Effector memory CD8-positive, alpha-beta T cell (primary cell): Measurements from ENCODE around the gene CYRIA.

Experiments
- ATAC-seq: fragments of 150-1000 bp; cut with Tn5 transposase; replicated peaks from 2 replicates; pipeline ENCODE4 v1.10.0; 2021; ENCODE audit warnings: mild to moderate bottlenecking, moderate library complexity
- DNase-seq, 3 experiments: peaks; one replicate each; pipeline ENCODE4 v3.0.0; 2021
- H3K27ac Mint-ChIP-seq, 2 donors: one replicate each; pipeline ENCODE4 v1.8.0; 2022; ENCODE audit warnings: mild to moderate bottlenecking in 2 of 2, mixed read lengths in 2 of 2, moderate library complexity in 2 of 2
- H3K27me3 Mint-ChIP-seq, 2 donors: one replicate each; pipeline ENCODE4 v1.8.0; 2022; ENCODE audit warnings: mixed read lengths in 2 of 2
- H3K36me3 Mint-ChIP-seq: one replicate; pipeline ENCODE4 v1.8.0; 2022; ENCODE audit warnings: mild to moderate bottlenecking, moderate library complexity, mixed read lengths; ENCODE audit not compliant: insufficient read depth
- H3K4me1 Mint-ChIP-seq, 2 donors: one replicate each; pipeline ENCODE4 v1.8.0; 2022; ENCODE audit warnings: low read depth in 2 of 2, mixed read lengths in 2 of 2
- H3K4me3 Mint-ChIP-seq, 2 donors: one replicate each; pipeline ENCODE4 v1.8.0; 2022; ENCODE audit warnings: mild to moderate bottlenecking in 2 of 2, mixed read lengths in 2 of 2, moderate library complexity in 2 of 2
- H3K9me3 Mint-ChIP-seq, 2 donors: one replicate each; pipeline ENCODE4 v1.8.0; 2022; ENCODE audit warnings: mixed read lengths in 2 of 2

Gene CYRIA

DNA sequence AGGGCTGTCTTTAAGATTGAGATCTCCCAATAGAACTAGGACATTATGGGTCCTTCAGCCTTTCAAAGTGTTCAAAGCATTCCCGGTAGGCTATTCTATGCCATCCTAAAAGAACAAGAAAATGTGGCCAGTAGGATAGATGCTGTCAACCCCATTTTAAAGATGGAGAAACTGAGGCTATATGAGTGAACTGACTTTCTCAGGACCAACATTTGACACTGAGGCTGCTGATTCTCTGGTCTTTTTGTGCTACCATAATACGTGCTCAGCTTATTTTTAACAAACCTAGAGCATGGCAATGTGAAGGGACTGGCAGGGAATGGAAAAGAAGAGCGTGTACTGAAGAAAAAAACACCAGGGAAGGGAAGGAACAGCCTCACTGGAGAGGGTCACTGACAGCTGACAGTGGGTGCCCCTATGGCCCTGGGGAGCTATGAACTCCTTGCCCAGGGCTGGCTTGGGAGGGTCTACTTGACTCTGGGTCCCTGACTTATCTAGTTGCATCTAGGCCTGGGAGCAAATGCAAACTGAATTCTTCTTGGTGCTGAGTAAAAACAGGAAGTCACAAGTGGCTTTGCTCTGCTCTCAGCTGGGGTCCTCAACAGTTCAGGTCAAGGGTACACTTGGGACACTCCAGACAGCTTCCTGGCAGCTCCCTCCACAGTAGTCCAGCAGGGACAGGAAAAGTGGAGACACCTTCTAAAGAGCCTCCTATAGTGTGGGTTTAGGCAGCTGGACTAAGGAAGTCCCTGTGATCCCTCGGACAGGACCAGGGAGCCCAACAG, 2.3 kb downstream of the CYRIA start:
- Mint-ChIP-seq H3K4me1 (peaks cover 39 to 49% of the 10 kb centered on the region in 2 donors), H3K27me3 (peaks cover 8 to 40% of the 10 kb centered on the region in 2 donors), H3K36me3 (peaks cover 18% of the 10 kb centered on the region), H3K27ac (peak overlapping the region; percentile 89 to 94), H3K9me3 (no peaks in the 10 kb centered on the region), H3K4me3 (peak overlapping the region; percentile 88 to 92)
- ATAC-seq (peak; percentile 13), DNase-seq (no peak)

DNA sequence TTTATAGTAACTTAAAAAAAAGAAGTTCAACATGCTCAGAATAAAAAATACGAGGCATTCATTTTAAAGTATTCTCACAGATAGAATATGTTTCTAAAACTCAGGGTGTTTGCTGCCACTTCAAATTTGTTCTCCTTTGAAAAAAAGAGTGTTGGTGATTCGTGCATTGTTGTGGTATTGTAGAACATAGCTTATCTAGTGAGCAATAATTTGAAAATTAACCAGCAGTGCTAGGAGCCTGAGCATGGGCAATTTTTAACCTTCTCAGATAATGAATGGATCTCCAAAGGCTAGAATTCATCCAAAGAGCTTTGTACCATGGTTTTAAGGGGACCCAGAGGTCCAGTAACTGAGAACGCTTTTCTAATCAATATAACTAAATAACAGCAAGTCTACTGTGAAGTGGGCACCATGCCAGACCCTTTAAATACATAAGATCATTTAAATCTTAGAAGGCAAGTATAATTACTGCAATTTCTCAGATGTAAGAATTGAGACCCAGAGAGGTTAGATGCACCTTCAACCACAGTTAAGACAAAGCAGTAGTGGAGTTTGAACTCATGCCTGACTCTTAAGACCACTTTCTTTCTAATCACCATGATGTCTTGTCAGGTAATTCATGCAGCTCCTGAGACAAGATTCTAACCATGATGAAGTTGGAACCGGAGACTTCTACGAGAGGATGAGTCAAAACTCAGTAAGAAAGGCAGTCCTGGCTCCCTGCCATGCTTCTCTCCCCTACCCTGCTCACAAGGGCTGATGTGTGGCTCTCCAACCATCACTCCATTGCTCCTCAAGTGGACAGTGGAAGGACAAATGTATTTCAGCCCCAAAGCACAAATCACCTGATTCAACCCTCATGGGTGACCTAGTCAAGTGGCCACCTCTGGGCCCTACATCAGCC, 3.4 kb downstream of the CYRIA start:
- Mint-ChIP-seq H3K27me3 (peaks cover 8 to 37% of the 10 kb centered on the region in 2 donors), H3K4me3 (peak overlapping the region; percentile 31 to 92)

DNA sequence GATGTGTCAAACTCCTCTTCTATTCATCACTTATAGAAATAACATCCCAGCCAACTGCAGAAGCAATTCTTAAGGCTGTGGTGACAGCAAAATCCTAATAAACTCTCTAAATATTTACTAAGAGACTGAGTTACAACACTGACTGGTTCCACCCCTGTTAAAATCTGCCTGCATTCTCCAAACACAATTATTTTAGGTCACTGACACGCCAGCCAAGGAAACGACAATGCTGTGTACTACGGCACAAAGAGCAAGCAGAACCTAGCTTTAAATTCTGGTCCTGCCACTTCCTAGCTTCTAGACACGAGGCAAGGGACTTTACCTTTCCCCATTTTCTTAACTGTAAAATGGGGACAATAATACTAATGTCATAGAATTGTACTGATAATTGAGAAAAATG, 4.1 kb downstream of the CYRIA start:
- H3K36me3 Mint-ChIP-seq, result peaks cover 17% of the 10 kb centered on the region

More for the DNA sequence above, 3.4 kb downstream of the CYRIA start:
- H3K4me1 Mint-ChIP-seq, result peaks cover 39 to 49% of the 10 kb centered on the region in 2 donors
- no peak overlapping the region for H3K27ac Mint-ChIP-seq
- ATAC-seq (no peak), DNase-seq (no peak)
- H3K36me3 Mint-ChIP-seq, result peaks cover 18% of the 10 kb centered on the region
- H3K9me3 Mint-ChIP-seq, result no peaks in the 10 kb centered on the region

DNA sequence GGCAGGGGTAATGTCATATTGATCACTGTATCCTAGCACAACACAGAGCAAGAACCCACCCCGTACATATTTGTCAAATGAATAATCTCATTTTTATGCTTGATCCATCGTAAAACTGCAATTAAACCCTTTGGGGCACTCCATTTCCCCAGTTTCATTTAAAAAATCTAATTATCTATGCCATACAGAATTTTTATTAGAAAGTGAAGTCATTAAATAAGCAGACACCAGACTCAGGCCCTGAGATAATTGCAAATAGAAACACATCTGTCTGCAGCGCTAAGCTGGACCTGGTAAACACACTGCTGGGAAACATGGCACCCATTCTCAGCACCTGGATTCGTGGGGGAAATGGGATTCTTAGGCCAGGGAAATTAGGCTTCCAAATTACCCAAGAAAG, 5.1 kb downstream of the CYRIA start:
- H3K4me1 Mint-ChIP-seq, result peaks cover 36 to 47% of the 10 kb centered on the region in 2 donors
- H3K27ac Mint-ChIP-seq, result no peak overlapping the region
- DNase-seq (no peak), ATAC-seq (no peak)
- no peak overlapping the region for H3K4me3 Mint-ChIP-seq
- H3K27me3 Mint-ChIP-seq, result peaks cover 0 to 21% of the 10 kb centered on the region in 2 donors
- H3K9me3 Mint-ChIP-seq, result no peaks in the 10 kb centered on the region
- H3K36me3 Mint-ChIP-seq, result peaks cover 10% of the 10 kb centered on the region

More for the DNA sequence above, 4.1 kb downstream of the CYRIA start:
- Mint-ChIP-seq H3K27me3 (peaks cover 7 to 30% of the 10 kb centered on the region in 2 donors), H3K27ac (peak overlapping the region in 1 of 2 donors; percentile 36), H3K4me3 (no peak overlapping the region), H3K9me3 (no peaks in the 10 kb centered on the region), H3K4me1 (peaks cover 39 to 49% of the 10 kb centered on the region in 2 donors)
- DNase-seq (no peak), ATAC-seq (no peak)

DNA sequence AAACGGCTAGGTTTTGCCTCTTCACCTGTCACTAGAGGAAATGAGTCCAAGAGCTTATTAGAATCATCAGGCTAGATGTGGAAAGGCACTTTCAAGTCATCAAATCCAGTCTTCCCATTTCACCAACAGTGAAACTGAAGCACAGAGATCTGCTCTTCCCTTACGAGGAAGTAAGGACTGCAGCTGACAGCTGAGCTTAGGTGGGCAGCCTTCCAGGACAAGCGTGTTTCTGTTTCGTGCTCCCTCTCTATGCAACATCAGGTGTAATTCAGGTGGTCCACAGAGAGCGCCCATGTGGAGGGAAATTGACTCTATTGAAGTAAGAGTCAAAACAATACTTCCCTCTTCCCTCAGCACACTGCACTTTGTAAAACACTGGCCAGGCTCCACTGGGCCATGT, 5.5 kb downstream of the CYRIA start:
- Mint-ChIP-seq H3K4me1 (peaks cover 34 to 49% of the 10 kb centered on the region in 2 donors), H3K4me3 (no peak overlapping the region), H3K27me3 (peaks cover 0 to 16% of the 10 kb centered on the region in 2 donors), H3K27ac (no peak overlapping the region), H3K36me3 (peaks cover 8% of the 10 kb centered on the region), H3K9me3 (no peaks in the 10 kb centered on the region)
- DNase-seq (no peak), ATAC-seq (no peak)

DNA sequence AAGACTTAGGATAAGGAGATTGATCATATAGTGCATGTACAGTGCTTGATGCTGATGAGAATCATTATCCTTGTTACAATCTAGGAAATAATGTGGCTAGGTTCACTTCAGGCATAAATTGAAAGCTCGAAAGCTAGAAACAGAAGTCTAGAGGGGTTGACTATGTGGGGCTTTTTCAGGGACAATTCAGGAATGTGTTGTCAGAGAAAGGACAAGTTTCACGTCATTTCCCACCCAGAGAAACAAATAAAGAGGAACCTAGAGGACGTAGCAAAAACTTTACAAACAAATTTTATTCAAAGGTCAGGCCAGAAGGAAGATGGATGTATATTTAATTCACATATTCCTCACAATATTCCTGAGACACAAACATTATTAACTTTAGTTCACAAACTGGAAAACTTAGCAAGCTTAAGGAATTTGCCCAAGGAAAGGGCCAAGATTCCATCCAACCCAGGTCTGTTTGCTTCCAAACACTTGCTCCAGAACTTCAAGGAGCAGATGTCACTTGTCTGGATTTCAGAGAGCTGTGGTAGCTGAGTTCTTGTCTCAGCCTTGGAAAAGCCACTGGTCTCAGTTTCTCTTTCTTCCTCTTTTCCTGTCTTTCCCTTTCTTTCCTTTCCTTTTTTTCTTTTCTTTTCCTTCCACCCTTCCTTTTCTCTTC, 7.4 kb downstream of the CYRIA start:
- Mint-ChIP-seq H3K9me3 (no peaks in the 10 kb centered on the region), H3K4me3 (no peak overlapping the region), H3K27me3 (no peaks in the 10 kb centered on the region), H3K36me3 (peaks cover 2% of the 10 kb centered on the region), H3K4me1 (peaks cover 18 to 42% of the 10 kb centered on the region in 2 donors), H3K27ac (peak overlapping the region in 1 of 2 donors; percentile 49)
- ATAC-seq (no peak), DNase-seq (no peak)

DNA sequence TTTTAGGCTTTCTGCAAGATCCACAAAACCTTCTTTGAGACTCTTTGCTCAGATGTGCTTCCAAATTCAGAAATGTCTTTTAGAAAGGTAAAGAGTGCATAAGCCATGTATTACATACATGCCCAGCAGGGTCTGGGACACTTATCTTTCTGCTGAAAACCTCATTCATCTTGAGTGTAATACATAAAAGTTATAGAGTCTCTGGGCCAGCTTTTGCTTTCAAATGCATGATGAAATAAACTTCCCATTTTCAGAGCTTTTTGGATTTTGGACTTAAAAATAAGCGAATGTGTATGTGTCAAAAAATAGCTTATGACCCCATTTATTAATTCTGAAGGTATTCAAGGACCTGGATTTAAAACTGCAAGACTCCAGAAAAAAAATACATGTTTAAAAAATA, 8.0 kb downstream of the CYRIA start:
- Mint-ChIP-seq H3K27ac (no peak overlapping the region), H3K36me3 (peaks cover 2% of the 10 kb centered on the region), H3K4me3 (no peak overlapping the region), H3K4me1 (peaks cover 17 to 36% of the 10 kb centered on the region in 2 donors), H3K27me3 (no peaks in the 10 kb centered on the region), H3K9me3 (no peaks in the 10 kb centered on the region)
- ATAC-seq (no peak), DNase-seq (no peak)

DNA sequence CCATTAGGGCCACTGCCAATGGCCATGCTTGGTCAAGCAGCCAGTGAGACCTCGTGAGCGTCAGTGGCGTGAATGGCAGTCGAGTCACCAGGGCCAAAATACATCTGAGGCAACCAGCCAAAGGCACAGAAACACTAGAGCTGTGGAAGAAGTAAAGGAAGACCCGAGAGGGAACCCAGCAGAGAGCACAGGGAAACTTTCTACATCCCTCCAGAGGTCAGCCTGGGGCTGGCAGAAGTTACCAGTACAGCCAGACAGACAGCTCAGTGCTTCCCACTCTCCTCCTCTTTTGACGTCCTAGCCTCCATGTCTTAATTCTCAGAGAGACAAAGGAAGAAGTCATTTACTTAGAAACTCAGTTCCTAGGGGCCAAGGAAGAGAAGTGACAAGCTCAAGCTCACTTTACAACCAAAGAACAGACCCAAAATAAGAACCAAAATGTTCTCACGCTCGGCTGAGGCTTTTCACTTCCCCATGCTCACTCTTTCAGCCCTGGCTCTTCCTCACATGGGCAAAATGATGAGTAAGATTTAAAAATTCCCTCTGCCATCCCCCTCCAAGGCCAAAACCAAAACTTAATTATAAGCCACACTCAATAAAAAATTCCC, 8.7 kb downstream of the CYRIA start:
- DNase-seq, result no peak
- peak; percentile 42 for ATAC-seq
- Mint-ChIP-seq H3K4me1 (peaks cover 15 to 29% of the 10 kb centered on the region in 2 donors), H3K9me3 (no peaks in the 10 kb centered on the region), H3K27me3 (no peaks in the 10 kb centered on the region), H3K4me3 (no peak overlapping the region), H3K27ac (peak overlapping the region in 1 of 2 donors; percentile 18), H3K36me3 (no peaks in the 10 kb centered on the region)

DNA sequence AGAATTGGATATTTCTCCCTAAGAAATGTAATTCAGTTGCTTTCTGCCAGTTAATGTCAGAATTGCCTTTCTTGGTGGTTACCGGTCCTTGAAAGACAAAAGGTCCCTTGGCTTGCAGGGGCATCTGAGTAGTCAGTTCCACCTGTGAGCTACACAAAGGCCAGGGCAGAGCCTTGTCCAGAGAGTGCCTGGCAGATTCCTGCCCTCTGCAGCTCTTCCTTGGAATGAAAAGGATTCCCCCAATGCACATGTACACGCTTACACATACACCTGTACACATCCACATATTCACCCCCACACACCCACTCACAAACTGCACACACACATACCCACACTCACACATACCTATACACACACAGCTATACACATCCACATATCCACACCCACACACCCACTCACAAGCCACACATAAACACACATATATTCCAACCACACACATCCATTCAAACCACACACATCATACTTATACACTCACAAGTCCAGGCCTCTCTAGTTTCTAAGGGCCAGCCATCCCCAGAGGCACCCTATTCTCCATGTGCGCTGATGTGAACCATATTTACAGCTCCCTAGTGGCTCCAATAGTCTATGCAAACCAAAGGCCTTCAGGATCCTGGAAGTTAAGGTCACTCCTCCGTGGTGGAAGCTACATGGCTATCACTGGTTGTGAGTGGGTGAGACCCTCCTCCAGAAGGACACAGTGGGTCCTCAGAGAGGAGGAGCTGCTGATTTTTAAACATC, 9.6 kb downstream of the CYRIA start:
- no peak overlapping the region for H3K4me3 Mint-ChIP-seq
- H3K9me3 Mint-ChIP-seq, result no peaks in the 10 kb centered on the region

DNA sequence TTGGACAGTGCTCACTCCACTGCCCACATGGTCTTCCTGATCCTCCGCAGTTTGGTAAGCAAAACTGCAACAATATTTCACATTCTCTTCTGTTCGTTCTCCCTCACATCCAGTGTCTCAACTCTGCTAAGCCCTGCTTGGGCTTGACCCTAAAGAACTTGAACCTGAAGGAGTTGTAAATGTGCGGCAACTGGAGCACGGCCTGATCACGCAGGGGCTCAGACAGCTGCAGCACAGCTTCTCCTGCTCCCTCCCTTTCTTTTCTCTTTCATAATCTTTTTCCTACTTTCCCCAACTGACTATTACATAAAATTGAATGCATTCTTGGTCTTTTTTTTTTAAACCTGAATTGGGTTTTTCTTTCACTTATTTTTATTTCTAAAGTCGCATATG, 10.2 kb downstream of the CYRIA start:
- Mint-ChIP-seq H3K9me3 (no peaks in the 10 kb centered on the region), H3K27me3 (no peaks in the 10 kb centered on the region), H3K36me3 (peaks cover 2% of the 10 kb centered on the region), H3K4me1 (peaks cover 19 to 24% of the 10 kb centered on the region in 2 donors), H3K27ac (peak overlapping the region in 1 of 2 donors; percentile 88), H3K4me3 (no peak overlapping the region)
- DNase-seq (no peak), ATAC-seq (no peak)

More for the DNA sequence above, 9.6 kb downstream of the CYRIA start:
- DNase-seq, result no peak
- Mint-ChIP-seq H3K27ac (peak overlapping the region in 1 of 2 donors; percentile 18), H3K36me3 (no peaks in the 10 kb centered on the region), H3K4me1 (peaks cover 14 to 24% of the 10 kb centered on the region in 2 donors), H3K27me3 (no peaks in the 10 kb centered on the region)
- no peak for ATAC-seq

DNA sequence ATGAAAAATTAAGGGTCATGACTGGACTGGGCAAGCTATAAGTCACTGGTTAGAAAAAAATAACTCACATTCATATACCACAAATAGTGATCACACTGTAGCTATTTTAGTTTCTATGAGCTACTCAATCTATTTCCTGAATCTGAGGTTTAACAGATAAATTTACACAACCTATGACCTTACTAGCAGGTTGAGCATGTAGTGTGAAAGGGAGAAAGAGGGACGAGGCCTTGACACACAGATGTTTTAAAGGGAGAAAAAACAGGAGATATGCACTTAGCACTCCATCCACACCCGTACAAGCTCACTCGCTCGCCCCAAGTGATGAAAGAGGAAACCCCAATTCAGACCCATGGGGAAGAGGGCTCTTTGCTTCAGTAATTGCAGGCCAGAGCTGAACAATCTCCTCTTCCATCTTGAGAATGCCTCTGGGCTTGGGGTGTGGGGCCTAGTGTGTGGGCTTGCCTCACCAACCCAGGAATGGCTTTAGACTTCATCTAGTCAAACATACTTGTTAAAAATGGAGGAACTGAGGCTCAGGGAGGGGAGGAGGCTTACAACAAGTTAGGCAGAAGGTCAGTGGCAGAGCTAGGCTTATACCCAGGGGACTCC, 10.7 kb downstream of the CYRIA start:
- H3K4me1 Mint-ChIP-seq, result peaks cover 21 to 25% of the 10 kb centered on the region in 2 donors
- peak overlapping the region in 1 of 2 donors; percentile 9 for H3K4me3 Mint-ChIP-seq
- peak overlapping the region in 1 of 2 donors; percentile 88 for H3K27ac Mint-ChIP-seq
- H3K9me3 Mint-ChIP-seq, result no peaks in the 10 kb centered on the region
- H3K36me3 Mint-ChIP-seq, result peaks cover 3% of the 10 kb centered on the region
- DNase-seq (no peak), ATAC-seq (peak; percentile 37)
- H3K27me3 Mint-ChIP-seq, result no peaks in the 10 kb centered on the region

DNA sequence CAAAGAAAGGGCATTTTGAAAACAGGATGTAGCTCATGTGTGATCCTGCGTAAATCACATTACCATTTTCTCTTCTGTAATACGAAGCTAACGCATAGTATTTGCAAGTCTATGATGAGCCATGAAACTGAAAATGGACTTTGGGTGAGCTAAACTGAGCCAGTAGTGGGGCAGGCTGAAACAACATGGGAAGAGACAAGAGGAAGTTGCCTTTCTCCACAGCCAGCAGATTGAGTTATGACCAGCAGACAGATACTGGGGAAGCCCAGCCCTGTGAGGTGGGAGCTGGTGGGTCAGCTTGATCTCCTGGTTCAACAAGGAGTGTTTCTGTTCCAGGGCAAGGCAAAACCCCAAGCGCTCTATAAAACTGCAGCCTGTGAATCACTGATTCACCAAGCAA, 11.8 kb downstream of the CYRIA start:
- Mint-ChIP-seq H3K4me1 (peaks cover 28 to 31% of the 10 kb centered on the region in 2 donors), H3K27me3 (no peaks in the 10 kb centered on the region), H3K4me3 (no peak overlapping the region)

More for the DNA sequence above, 11.8 kb downstream of the CYRIA start:
- ATAC-seq (no peak), DNase-seq (no peak)
- peaks cover 3% of the 10 kb centered on the region for H3K36me3 Mint-ChIP-seq
- H3K27ac Mint-ChIP-seq, result peak overlapping the region in 1 of 2 donors; percentile 15
- no peaks in the 10 kb centered on the region for H3K9me3 Mint-ChIP-seq
